HG03439 (cell line): ENCODE results near the gene GABBR2.

Experiments
- ATAC-seq: cut with Tn5 transposase; IDR thresholded peaks from one replicate; pipeline ENCODE4 v1.9.1; 2021; ENCODE audit warnings: mild to moderate bottlenecking, moderate library complexity; ENCODE audit not compliant: unreplicated experiment

Gene GABBR2

GRCh38 chr9:98724810-98725530, 16.2 kb upstream of the GABBR2 start:
- ATAC-seq: no peak

DNA sequence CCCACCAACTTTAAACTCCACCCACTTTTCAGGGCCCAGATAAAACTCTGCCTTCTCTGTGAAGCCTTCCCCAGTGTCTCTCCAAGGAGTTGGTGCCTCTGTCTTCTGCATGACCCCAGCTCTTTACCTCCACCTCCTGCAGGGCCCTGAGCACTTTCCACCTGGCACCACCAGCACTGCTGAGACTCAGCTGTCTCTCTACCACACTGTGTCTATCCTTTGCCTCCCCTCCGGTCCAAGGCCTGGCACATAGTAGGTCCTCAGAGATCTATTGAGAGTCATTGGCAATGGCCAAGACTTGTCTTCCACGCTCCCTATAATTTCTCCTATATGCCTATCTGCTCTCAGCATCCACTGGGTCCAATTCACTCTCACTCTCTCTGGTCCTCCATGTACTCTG, 12.9 kb upstream of the GABBR2 start:
- ATAC-seq: no peak

DNA sequence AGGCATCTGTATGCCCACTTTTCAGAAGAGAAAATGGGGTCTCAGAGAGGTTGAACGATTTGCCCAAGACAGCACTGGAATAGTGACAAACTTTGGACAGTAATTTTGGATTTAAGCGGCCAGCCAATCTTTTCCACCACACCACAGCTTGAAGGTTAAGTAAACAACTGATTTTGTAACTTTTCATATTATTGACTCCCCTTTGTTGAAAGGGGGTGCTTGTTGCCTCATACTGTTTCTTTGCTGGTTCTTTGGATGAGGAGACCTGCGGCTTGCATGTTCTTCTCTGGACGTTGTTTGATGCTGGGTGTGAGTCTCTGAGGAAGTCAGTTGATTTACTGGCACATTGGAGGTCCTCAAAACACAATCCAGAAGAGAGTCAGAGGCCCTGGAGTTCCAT, 11.7 kb upstream of the GABBR2 start:
- no peak for ATAC-seq

- ATAC-seq: no peak
Observed at GRCh38 chr9:98719055-98719454, 10.3 kb upstream of the GABBR2 start.

DNA sequence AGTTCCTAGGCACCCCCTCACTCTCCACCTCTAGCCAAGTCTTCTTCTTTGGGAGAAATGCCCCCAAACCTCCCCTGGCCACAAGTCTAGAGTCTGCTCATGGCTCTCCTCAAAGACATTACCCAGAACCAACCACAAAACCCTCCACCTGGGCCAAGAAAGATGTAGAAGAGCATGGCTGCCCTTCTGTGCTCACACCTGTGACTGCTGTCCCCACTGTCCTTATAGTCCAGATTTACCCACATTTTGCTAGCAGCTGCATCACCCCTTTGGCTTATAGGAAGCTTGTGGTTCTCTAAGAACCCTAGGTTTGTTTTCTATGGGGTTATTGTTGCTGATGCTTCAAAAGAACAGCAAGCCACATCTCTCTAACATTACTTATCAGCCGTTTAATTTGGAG, 6.1 kb upstream of the GABBR2 start:
- ATAC-seq: no peak

DNA sequence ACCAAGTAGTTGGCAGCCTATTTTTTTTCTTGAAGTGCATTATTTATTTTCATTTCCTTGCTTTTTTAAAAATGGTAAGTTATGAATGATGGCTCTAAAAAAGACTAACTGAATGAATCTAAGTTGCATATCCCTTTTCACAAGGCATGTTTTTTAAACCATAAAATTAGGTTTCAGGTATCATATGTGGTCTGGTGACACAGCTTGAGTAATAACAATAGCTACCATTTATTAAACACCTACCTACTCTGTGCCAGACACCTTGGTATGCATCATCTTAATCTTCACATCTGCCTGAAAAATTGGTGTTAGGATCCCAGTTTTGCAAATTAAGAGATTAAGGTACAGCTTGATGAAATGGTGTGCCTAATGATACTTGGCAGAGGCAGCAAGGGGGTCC, 4.3 kb upstream of the GABBR2 start:
- no peak for ATAC-seq

GRCh38 chr9:98709968-98710965, 1.5 kb upstream of the GABBR2 start:
- no peak for ATAC-seq

DNA sequence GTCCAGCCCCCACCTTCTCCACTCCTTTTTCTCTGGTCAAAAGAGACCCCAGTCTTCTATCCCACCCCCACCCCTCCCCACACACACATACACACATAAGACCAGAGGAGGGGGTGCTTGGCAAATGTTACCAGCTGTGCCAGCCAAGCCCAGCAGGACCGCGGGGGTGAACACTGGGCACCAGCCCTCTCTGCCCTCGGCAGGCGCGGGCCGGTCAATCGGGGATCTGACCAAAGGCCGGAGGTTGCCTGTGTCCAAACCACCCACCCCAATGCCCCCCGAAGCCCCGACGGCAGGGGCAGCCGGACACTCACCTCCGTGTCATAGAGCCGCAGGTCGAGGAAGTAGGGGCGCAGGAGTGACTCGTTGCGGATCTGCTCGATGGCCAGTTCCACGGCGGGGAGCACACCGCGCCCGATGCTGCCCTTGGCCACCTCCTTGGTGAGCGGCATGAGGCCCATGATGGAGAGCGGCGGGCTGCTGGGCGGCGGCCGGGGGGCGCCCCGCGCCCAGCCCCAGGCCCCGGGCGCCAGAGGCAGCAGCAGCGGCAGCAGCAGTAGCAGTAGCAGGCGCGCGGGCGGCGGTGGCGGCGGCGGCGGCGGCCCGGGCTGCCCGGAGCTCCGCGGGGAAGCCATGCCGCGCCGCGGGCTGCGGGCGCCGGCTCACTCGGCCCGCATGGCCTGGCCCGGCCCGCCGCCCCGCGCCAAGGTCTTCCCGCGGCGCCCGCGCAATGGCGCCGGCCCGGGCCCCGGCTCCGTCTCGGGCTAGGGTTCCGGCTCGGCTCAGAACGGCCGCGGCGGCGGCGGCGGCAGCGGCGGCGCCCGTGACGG, 417 bp downstream of the GABBR2 start:
- ATAC-seq: no peak

- no peak for ATAC-seq
Observed at GRCh38 chr9:98707166-98708102, 1.3 kb downstream of the GABBR2 start.

DNA sequence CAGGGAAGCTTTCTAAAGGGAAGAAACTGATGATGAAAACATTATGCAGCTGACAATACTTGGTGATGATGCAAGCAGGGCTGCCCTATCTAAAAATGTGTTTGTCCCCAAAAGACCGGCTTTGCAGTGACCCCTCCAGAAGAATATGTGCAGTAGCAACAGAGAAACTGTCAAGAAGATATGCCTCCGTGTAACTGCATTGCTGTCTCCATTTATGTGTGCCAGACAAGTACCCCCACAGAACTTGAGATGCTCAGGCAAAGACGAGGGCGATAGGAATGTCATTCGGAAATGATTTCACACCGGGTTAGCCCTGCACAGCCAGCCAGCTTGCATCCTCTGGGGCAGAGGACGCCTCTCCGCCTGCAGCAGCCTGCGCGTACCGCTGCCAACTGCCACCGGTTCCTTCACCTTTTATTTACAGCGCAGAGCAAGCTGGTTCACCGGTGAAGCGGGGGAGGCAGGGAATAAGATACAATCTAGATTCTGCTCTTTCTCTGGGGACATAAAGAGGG, 2.0 kb downstream of the GABBR2 start:
- ATAC-seq: no peak

GRCh38 chr9:98702835-98703380, 5.8 kb downstream of the GABBR2 start:
- no peak for ATAC-seq

GRCh38 chr9:98702340-98702739, 6.4 kb downstream of the GABBR2 start:
- ATAC-seq: no peak

DNA sequence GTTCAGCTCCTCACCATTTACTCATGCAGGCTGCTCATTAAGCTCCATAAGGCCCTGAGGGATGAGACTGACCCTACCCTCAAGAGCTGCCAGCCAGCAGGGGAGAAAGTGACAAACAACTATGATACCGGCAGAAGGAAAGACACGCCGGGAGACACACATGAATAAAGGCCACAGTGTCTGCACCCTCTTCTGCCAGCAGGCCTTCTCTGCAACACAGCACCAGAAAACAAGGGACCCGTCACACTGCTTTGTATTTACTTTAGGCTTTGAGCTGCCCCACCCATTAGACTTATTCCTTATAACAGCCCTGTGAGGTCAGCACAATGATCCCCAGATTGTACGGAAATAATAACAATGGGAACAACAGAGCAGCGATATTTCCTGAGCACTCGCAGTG, 7.2 kb downstream of the GABBR2 start:
- no peak for ATAC-seq

- no peak for ATAC-seq
Observed at GRCh38 chr9:98700801-98701200, 7.9 kb downstream of the GABBR2 start.

DNA sequence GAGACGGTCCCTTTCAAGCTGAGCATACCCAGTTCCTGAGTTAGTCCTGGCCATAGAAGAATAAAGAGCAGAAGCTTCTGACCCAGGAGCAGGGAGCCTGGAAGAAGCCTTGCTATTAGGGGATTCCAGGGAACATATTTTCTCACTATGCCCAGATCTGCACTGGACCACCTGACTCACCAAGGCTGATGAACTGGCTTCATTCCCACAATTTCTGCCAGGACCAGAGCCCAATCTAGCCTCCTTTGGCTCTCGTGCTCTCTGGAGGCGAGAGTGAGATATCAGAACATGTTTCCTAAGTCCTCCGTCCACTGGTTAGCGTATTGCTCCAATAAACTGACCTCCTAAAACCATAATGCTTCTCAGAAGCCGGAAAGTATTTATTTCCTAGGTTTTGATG, 9.9 kb downstream of the GABBR2 start:
- no peak for ATAC-seq

GRCh38 chr9:98694943-98695342, 13.8 kb downstream of the GABBR2 start:
- no peak for ATAC-seq

DNA sequence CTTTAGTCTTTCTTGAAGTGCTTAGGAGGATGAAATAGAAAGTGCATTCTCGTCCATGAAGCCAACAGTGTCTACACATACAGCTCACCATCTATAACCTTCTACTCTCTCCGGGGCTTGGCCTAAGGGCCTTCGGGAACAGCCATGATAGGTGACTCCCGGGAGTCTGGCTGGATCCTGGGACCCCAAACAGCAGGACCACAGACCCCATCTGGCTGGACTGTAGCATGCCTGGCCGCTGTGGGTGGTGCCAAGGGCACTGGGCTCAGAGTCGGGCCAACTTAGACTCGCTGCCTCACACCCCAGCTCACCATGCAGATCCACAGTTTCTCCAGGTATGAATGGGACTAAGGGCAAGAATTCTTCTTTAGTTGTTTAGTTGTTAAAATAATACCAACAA, 16.3 kb downstream of the GABBR2 start:
- no peak for ATAC-seq

DNA sequence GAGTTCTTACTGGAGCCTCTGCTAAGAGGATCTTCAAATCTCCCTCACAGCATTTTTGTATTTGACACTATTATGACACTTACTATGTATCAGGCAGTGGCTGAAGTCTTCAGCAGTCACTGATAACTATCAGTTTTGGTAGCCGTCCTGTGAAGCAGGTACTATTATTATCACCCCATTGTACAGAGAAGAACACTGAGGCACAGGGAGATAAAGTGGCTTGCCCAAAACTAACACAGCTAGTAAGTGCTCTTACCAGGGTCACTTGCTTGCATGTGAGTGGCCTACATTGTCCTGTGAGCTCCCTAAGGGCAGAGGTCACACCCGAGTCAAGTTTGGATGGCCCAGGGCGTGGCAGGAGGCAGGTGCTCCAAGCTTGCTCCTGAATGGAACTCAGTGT, 16.8 kb downstream of the GABBR2 start:
- no peak for ATAC-seq

GRCh38 chr9:98690686-98691085, 18.0 kb downstream of the GABBR2 start:
- ATAC-seq: no peak
